CD4-positive, alpha-beta T cell (primary cell): ENCODE measurements around the gene C16orf86. TPM values are rescaled to one million over a fixed set of nuclear protein-coding genes. Genes with fewer than 3 reads are reported as not detected.

Source experiments
- ATAC-seq: fragments of 200-7000 bp; cut with Tn5 transposase; one replicate; pipeline ENCODE4 v1.10.0; 2022; ENCODE audit warnings: mild to moderate bottlenecking; ENCODE audit not compliant: poor library complexity
- CTCF ChIA-PET: fragments of 350-600 bp; sonication (Branson Sonifier 250); formaldehyde crosslinking; loops from one replicate; lab custom pipeline; 2021; ENCODE audit warnings: antibody characterized with exemption, inconsistent platforms; lab: Charles Lee
- POLR2A ChIA-PET: fragments of 350-600 bp; sonication (Branson Sonifier 250); formaldehyde crosslinking; loops from one replicate; lab custom pipeline; 2021; ENCODE audit warnings: antibody characterized with exemption, inconsistent platforms; lab: Charles Lee
- DNase-seq, 14 experiments: peaks; one replicate each; pipeline ENCODE4 v3.0.0-alpha.2; 2013 to 2020; ENCODE audit warnings: mixed read lengths in 2 of 14
- H3K27ac ChIP-seq, 2 donors: one replicate each; pipeline versions ENCODE4 v1.5.1 to v1.7.0; 2013; ENCODE audit warnings: low read length in 2 of 2, low read depth in 1 of 2, mild to moderate bottlenecking in 1 of 2
- H3K27me3 ChIP-seq, 2 experiments: 1 replicate in 1 of 2; 2 replicates in 1 of 2; pipeline versions ENCODE4 v1.6.1 to v1.7.0; 2013; ENCODE audit warnings: low read length in 2 of 2, control low read depth in 1 of 2, mild to moderate bottlenecking in 1 of 2, moderate library complexity in 1 of 2; ENCODE audit not compliant: insufficient read depth in 2 of 2, control insufficient read depth in 1 of 2
- H3K36me3 ChIP-seq: one replicate; pipeline ENCODE4 v1.6.1; 2013; ENCODE audit warnings: low read length, control low read depth; ENCODE audit not compliant: insufficient read depth
- H3K4me1 ChIP-seq: one replicate; pipeline ENCODE4 v1.6.1; 2013; ENCODE audit warnings: low read length, control low read depth; ENCODE audit not compliant: insufficient read depth
- H3K4me3 ChIP-seq: one replicate; pipeline ENCODE4 v1.5.1; 2013; ENCODE audit warnings: mild to moderate bottlenecking, low read length, moderate library complexity
- H3K9me3 ChIP-seq, 2 experiments: 1 replicate in 1 of 2; 2 replicates in 1 of 2; pipeline versions ENCODE4 v1.6.1 to v1.7.0; 2013; ENCODE audit warnings: low read length in 2 of 2, mild to moderate bottlenecking in 2 of 2, control low read depth in 1 of 2, moderate library complexity in 1 of 2; ENCODE audit not compliant: control insufficient read depth in 1 of 2, insufficient read depth in 1 of 2
- H3K27ac Mint-ChIP-seq: one replicate; pipeline ENCODE4 v1.8.0; 2020; ENCODE audit warnings: mixed read lengths
- H3K27me3 Mint-ChIP-seq: one replicate; pipeline ENCODE4 v1.8.0; 2021; ENCODE audit warnings: mixed read lengths
- H3K36me3 Mint-ChIP-seq: one replicate; pipeline ENCODE4 v1.8.0; 2021; ENCODE audit warnings: low read depth, mixed read lengths
- H3K4me1 Mint-ChIP-seq: one replicate; pipeline ENCODE4 v1.8.0; 2021; ENCODE audit warnings: low read depth, mixed read lengths
- H3K4me3 Mint-ChIP-seq: one replicate; pipeline ENCODE4 v1.8.0; 2020; ENCODE audit warnings: mild to moderate bottlenecking, mixed read lengths
- H3K9me3 Mint-ChIP-seq: one replicate; pipeline ENCODE4 v1.8.0; 2020; ENCODE audit warnings: mixed read lengths
- intact Hi-C, 2 experiments: fragments of 100-400 bp; cut with DNase I in 1 of 2; cut with micrococcal nuclease in 1 of 2; formaldehyde crosslinking; loops; one replicate each; pipeline versions ENCODE4 v1.15.1 to v1.9.0; 2023 to 2025; cut with DNase I, micrococcal nuclease
- total RNA-seq, 174 experiments: library from RNA in 2 of 174; stranded (reverse) in 2 of 174; gene quantifications; one replicate each; pipeline ENCODE4 v1.2.3 and lab custom pipeline; 2021 to 2026
- TF ChIP-seq, protein P1 (sequence below): fragments of 200-600 bp; IDR thresholded peaks from one replicate; pipeline ENCODE4 v1.8.0; 2022; ENCODE audit warnings: antibody characterized with exemption, mild to moderate bottlenecking

C16orf86 gene
- total RNA-seq, 2 experiments from 2014 or later = 2.0 to 2.4 TPM

DNA sequence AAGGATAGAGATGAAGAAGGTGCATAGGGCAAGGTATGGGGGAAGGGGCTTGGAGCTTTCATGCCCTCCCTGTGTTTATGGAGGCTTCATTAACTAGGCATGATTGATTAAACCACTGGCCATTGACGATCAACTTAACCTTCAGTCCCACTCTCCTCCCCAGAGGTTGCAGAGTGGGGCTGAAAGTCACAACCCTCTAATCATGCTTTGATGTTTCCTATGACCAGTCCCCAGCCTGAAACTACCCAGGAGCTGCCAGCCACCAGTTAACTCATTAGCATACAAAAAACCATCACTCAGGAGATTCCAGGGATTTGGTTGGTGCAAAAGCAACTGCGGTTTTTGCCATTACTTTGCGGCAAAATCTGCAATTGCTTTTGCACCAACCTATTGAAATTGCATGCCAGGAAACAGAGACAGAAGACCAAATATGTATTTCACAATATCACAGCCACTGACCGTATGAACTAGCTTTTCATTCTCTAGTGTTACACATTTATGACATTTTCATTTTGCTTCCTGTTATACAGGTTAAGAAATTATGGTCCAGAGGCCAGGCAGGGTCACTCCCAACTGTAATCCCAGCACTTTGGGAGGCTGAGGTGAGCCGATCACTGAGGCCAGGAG is 47.1 kb downstream of the C16orf86 start:
- H3K4me1 Mint-ChIP-seq = peaks cover 18% of the 10 kb centered on the region
- intact Hi-C loops = no loop called here
- H3K4me3 Mint-ChIP-seq = no peak overlapping the region
- ATAC-seq (no peak), DNase-seq (no peak)
- Histone ChIP-seq H3K27me3 (no peaks in the 10 kb centered on the region), H3K9me3 (no peaks in the 10 kb centered on the region), H3K27ac (no peak overlapping the region), H3K4me3 (no peak overlapping the region), H3K36me3 (no peaks in the 10 kb centered on the region), H3K4me1 (peaks cover 18% of the 10 kb centered on the region)
- TF ChIP-seq, protein P1, sequence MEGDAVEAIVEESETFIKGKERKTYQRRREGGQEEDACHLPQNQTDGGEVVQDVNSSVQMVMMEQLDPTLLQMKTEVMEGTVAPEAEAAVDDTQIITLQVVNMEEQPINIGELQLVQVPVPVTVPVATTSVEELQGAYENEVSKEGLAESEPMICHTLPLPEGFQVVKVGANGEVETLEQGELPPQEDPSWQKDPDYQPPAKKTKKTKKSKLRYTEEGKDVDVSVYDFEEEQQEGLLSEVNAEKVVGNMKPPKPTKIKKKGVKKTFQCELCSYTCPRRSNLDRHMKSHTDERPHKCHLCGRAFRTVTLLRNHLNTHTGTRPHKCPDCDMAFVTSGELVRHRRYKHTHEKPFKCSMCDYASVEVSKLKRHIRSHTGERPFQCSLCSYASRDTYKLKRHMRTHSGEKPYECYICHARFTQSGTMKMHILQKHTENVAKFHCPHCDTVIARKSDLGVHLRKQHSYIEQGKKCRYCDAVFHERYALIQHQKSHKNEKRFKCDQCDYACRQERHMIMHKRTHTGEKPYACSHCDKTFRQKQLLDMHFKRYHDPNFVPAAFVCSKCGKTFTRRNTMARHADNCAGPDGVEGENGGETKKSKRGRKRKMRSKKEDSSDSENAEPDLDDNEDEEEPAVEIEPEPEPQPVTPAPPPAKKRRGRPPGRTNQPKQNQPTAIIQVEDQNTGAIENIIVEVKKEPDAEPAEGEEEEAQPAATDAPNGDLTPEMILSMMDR = no peak
- H3K27ac Mint-ChIP-seq = no peak overlapping the region
- H3K36me3 Mint-ChIP-seq = peaks cover 9% of the 10 kb centered on the region
- no peaks in the 10 kb centered on the region for H3K9me3 Mint-ChIP-seq
- H3K27me3 Mint-ChIP-seq = no peaks in the 10 kb centered on the region
- ChIA-PET CTCF (interaction anchor here (1.0 kb wide), 1 partner anchor 232 kb away, joined by 3 read pairs; no protein-coding TSS in a partner anchor), POLR2A (no interaction called here)

DNA sequence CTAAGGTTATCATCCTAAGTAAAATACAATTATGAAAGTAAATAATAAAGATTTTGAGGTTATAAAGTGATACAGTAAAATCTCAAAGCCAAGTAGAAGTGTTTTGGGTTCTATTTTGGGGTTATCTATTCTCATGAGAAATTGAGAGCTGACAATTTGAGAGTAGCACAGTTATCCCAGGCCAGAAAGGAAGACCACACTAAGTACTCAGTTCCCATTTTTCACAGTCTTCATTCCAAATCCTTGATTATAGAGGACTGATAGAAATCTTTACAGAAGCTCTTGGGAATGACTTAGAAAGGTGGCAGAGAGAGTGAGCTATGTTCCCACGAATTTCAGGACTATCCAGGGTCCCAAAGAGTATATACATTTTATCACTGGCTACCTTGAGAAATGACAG is 47.9 kb downstream of the C16orf86 start:
- Mint-ChIP-seq H3K27me3 (no peaks in the 10 kb centered on the region), H3K27ac (no peak overlapping the region), H3K9me3 (no peaks in the 10 kb centered on the region), H3K4me3 (no peak overlapping the region), H3K36me3 (peaks cover 15% of the 10 kb centered on the region), H3K4me1 (peaks cover 25% of the 10 kb centered on the region)
- Histone ChIP-seq H3K4me3 (no peak overlapping the region), H3K27ac (no peak overlapping the region), H3K27me3 (no peaks in the 10 kb centered on the region), H3K36me3 (no peaks in the 10 kb centered on the region), H3K4me1 (peaks cover 21% of the 10 kb centered on the region), H3K9me3 (no peaks in the 10 kb centered on the region)
- intact Hi-C loops = no loop called here
- ATAC-seq = no peak
- DNase-seq = no peak
- TF ChIP-seq, protein P1 = no peak
- CTCF ChIA-PET = interaction anchor here (0.7 to 1.0 kb wide), 2 partner anchors 224 to 233 kb away, joined by 3 read pairs; no protein-coding TSS in a partner anchor
- POLR2A ChIA-PET = no interaction called here

DNA sequence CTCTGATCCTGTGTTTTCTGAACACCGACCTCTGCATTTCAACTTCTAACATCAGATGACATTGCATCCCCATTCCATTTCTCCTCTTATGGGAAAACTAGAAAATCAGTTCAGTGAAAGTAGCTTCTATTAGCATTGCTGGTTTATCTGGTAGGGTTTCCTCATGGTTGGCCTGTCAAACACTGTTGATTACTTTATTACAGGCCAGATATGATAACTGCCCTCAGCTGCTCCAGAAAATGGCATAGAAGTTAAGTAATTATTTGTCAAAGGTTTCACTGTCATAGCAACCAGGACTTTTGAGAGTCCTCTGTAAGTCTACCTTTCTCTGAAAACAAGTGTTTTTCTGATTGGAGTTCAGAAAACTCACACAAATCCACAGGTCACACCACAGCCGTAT is 49.5 kb downstream of the C16orf86 start:
- no peaks in the 10 kb centered on the region for H3K9me3 ChIP-seq
- H3K36me3 ChIP-seq = no peaks in the 10 kb centered on the region
- no peak for ATAC-seq
- no peak overlapping the region for H3K27ac ChIP-seq
- H3K27me3 ChIP-seq = no peaks in the 10 kb centered on the region
- no peak for DNase-seq
- intact Hi-C loops = loop anchor here in 1 of 2 experiments (2.0 kb wide), 1 partner anchor 47 kb away; no protein-coding TSS in a partner anchor
- TF ChIP-seq, protein P1 = no peak
- H3K4me3 Mint-ChIP-seq = peak overlapping the region; percentile 53
- H3K9me3 Mint-ChIP-seq = no peaks in the 10 kb centered on the region
- no peak overlapping the region for H3K27ac Mint-ChIP-seq
- no peaks in the 10 kb centered on the region for H3K27me3 Mint-ChIP-seq
- H3K4me1 Mint-ChIP-seq = peaks cover 41% of the 10 kb centered on the region
- H3K4me1 ChIP-seq = peaks cover 29% of the 10 kb centered on the region
- CTCF ChIA-PET = no interaction called here
- POLR2A ChIA-PET = no interaction called here
- H3K36me3 Mint-ChIP-seq = peaks cover 17% of the 10 kb centered on the region
- H3K4me3 ChIP-seq = no peak overlapping the region

Other genes with a start within 250 kb of the C16orf86 start
- not detected for gene HSD11B2, start 235.7 kb upstream of the C16orf86 start, total RNA-seq
- 10 to 100 TPM; 39.4 to 41.7 TPM for gene ATP6V0D1, start 185.7 kb upstream of the C16orf86 start, total RNA-seq
- gene AGRP, start 183.3 kb upstream of the C16orf86 start, total RNA-seq = not detected
- gene RIPOR1, start 138.0 kb upstream of the C16orf86 start, total RNA-seq = 10 to 100 TPM; 21.3 to 25.4 TPM
- gene CTCF, start 104.3 kb upstream of the C16orf86 start, total RNA-seq = 10 to 100 TPM; 43.8 to 46.4 TPM
- 100 to 1,000 TPM; 147 to 148 TPM for gene CARMIL2, start 21.7 kb upstream of the C16orf86 start, total RNA-seq
- 10 to 100 TPM; 21.6 to 26.0 TPM for gene ACD, start 6.6 kb upstream of the C16orf86 start, total RNA-seq
- 1 to 10 TPM; 4.5 to 4.7 TPM for gene PARD6A, start 5.9 kb upstream of the C16orf86 start, total RNA-seq
- 1 to 10 TPM; 2.0 to 3.5 TPM for gene ENKD1, start 64 bp upstream of the C16orf86 start, total RNA-seq
- 1 to 10 TPM; 2.8 to 3.7 TPM for gene GFOD2, start 52.5 kb downstream of the C16orf86 start, total RNA-seq
- gene RANBP10, start 139.7 kb downstream of the C16orf86 start, total RNA-seq = 10 to 100 TPM; 12.0 to 13.6 TPM
- under 1 TPM; 0.52 to 0.61 TPM for gene TSNAXIP1, start 140.1 kb downstream of the C16orf86 start, total RNA-seq
- 10 to 100 TPM; 31.2 to 32.1 TPM for gene THAP11, start 175.5 kb downstream of the C16orf86 start, total RNA-seq
- gene NUTF2, start 180.1 kb downstream of the C16orf86 start, total RNA-seq = 10 to 100 TPM; 24.0 to 25.7 TPM
- 10 to 100 TPM; 77.5 to 84.1 TPM for gene CENPT, start 180.9 kb downstream of the C16orf86 start, total RNA-seq
- gene EDC4, start 206.2 kb downstream of the C16orf86 start, total RNA-seq = 100 to 1,000 TPM; 134 to 145 TPM
- gene NRN1L, start 218.1 kb downstream of the C16orf86 start, total RNA-seq = 1 to 10 TPM; 2.9 to 4.4 TPM
- gene PSKH1, start 226.4 kb downstream of the C16orf86 start, total RNA-seq = 10 to 100 TPM; 11.4 to 13.3 TPM